Mesendoderm (in vitro differentiated cells): ENCODE measurements around the gene TSPYL1.

ENCODE experiments used
- DNase-seq: peaks from one replicate; pipeline ENCODE4 v3.0.0; 2013
- H2AK5ac ChIP-seq: 2 replicates; pipeline ENCODE4 v1.6.1; 2013; ENCODE audit warnings: low read length, inconsistent platforms
- H2BK120ac ChIP-seq: 2 replicates; pipeline ENCODE4 v1.6.1; 2013; ENCODE audit warnings: low read depth, mild to moderate bottlenecking, low read length, moderate library complexity, mixed read lengths
- H2BK15ac ChIP-seq: replicated peaks from 2 replicates; pipeline ENCODE4 v1.6.1; 2013; ENCODE audit warnings: low read depth, mild to moderate bottlenecking, moderate library complexity
- H2BK5ac ChIP-seq: 2 replicates; pipeline ENCODE4 v1.6.1; 2013; ENCODE audit warnings: low read length, inconsistent platforms
- H3K18ac ChIP-seq: 2 replicates; pipeline ENCODE4 v1.6.1; 2013; ENCODE audit warnings: mild to moderate bottlenecking, low read length, mixed read lengths
- H3K23ac ChIP-seq: one replicate; pipeline ENCODE4 v1.6.1; 2013; ENCODE audit warnings: low read length
- H3K27ac ChIP-seq: 2 replicates; pipeline ENCODE4 v1.5.1; 2013; ENCODE audit warnings: low read depth, mild to moderate bottlenecking, inconsistent platforms, low read length, moderate library complexity
- H3K27me3 ChIP-seq: 2 replicates; pipeline ENCODE4 v1.6.1; 2013; ENCODE audit warnings: low read length, control low read depth, mild to moderate bottlenecking, inconsistent platforms; ENCODE audit not compliant: insufficient read depth, poor library complexity
- H3K36me3 ChIP-seq: 2 replicates; pipeline ENCODE4 v1.6.1; 2013; ENCODE audit warnings: low read length, inconsistent platforms; ENCODE audit not compliant: control insufficient read depth, insufficient read depth
- H3K4ac ChIP-seq: one replicate; pipeline ENCODE4 v1.6.1; 2013; ENCODE audit warnings: low read depth, mild to moderate bottlenecking, low read length, moderate library complexity
- H3K4me1 ChIP-seq: 2 replicates; pipeline ENCODE4 v1.6.1; 2013; ENCODE audit warnings: low read depth, low read length, inconsistent platforms; ENCODE audit not compliant: control insufficient read depth
- H3K4me2 ChIP-seq: 2 replicates; pipeline ENCODE4 v1.6.1; 2013; ENCODE audit warnings: low read length
- H3K4me3 ChIP-seq: 2 replicates; pipeline ENCODE4 v1.5.1; 2013; ENCODE audit warnings: mild to moderate bottlenecking, low read length
- H3K56ac ChIP-seq: one replicate; pipeline ENCODE4 v1.6.1; 2013; ENCODE audit warnings: low read length
- H3K79me1 ChIP-seq: 2 replicates; pipeline ENCODE4 v1.6.1; 2013; ENCODE audit warnings: low read length, inconsistent platforms
- H3K79me2 ChIP-seq: 2 replicates; pipeline ENCODE4 v1.6.1; 2013; ENCODE audit warnings: mild to moderate bottlenecking, low read length; ENCODE audit not compliant: control insufficient read depth, insufficient read depth
- H3K9ac ChIP-seq: 2 replicates; pipeline ENCODE4 v1.6.1; 2013; ENCODE audit warnings: low read length, inconsistent platforms
- H4K5ac ChIP-seq: one replicate; pipeline ENCODE4 v1.6.1; 2013; ENCODE audit warnings: low read length
- H4K8ac ChIP-seq: one replicate; pipeline ENCODE4 v1.6.1; 2013; ENCODE audit warnings: low read depth, mild to moderate bottlenecking, control low read depth, low read length, moderate library complexity
- WGBS: extraction: QIAGEN DNeasy Blood & Tissue Kit; methylation state at CpG from one replicate; pipeline ENCODE4 v1.1.7; 2013; ENCODE audit warnings: low lambda C conversion rate, missing lambda C conversion rate; ENCODE audit not compliant: insufficient coverage; ENCODE audit errors: extremely low coverage; 5-methylcytosine and 5-hydroxymethylcytosine counted together

The TSPYL1 gene

DNA sequence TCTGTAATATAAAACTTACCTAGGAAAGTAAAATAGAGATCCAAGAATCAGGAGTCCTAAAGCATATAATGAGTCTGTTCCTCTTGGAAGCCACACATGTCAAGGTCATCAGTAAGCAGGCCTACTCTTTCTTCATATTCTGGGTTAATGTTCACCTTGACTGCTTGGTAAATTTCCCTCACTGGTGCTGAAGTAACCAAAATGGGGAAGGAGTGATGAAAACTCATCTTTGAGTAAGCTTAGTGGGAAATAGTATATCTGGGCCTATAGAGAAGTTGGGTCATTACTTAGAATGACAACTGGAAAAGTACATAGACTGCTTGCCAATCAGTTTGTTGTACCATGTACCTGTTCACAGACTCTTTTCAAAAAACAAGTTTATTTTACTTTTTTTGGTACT, 32.4 kb downstream of the TSPYL1 start:
- no peak overlapping the region for H4K8ac ChIP-seq
- H4K5ac ChIP-seq, result no peak overlapping the region
- H3K4me1 ChIP-seq, result peaks cover 8% of the 10 kb centered on the region
- H3K36me3 ChIP-seq, result no peaks in the 10 kb centered on the region
- DNase-seq, result no peak
- H3K79me1 ChIP-seq, result peaks cover 6% of the 10 kb centered on the region
- no peak overlapping the region for H3K18ac ChIP-seq
- H3K27me3 ChIP-seq, result no peaks in the 10 kb centered on the region
- H3K4ac ChIP-seq, result no peak overlapping the region
- no peak overlapping the region for H3K56ac ChIP-seq
- no peak overlapping the region for H2BK120ac ChIP-seq
- H3K9ac ChIP-seq, result no peak overlapping the region
- H3K79me2 ChIP-seq, result peaks cover 8% of the 10 kb centered on the region
- H2BK15ac ChIP-seq, result no peak overlapping the region
- no peak overlapping the region for H3K4me2 ChIP-seq
- no peak overlapping the region for H3K23ac ChIP-seq
- H3K4me3 ChIP-seq, result no peak overlapping the region
- no peak overlapping the region for H2AK5ac ChIP-seq
- H3K27ac ChIP-seq, result no peak overlapping the region
- no peak overlapping the region for H2BK5ac ChIP-seq

DNA sequence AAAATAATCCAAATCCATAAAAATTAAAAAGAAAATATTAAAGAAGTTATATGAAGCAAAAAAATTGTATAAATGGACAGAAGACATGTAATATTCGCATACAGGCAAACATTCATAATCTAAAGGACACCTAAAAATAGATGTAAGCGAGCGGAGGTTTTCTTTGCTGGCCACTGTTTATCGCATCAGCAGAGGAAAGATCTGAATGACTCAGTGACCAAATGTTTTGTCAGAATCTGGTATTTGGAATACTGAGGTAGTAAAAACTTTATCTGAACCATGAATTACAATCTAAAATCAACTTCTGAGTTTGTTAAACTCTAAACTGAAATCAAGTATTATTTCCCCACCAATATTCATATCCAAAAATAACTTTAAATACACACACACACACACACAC, 33.6 kb downstream of the TSPYL1 start:
- no peak overlapping the region for H3K23ac ChIP-seq
- no peak overlapping the region for H3K4ac ChIP-seq
- no peak overlapping the region for H3K4me3 ChIP-seq
- H3K79me1 ChIP-seq, result peaks cover 6% of the 10 kb centered on the region
- no CpG with 5 or more reads among the region's 4 CpGs for WGBS
- no peak overlapping the region for H2BK120ac ChIP-seq
- DNase-seq, result no peak
- no peak overlapping the region for H2AK5ac ChIP-seq
- no peak overlapping the region for H3K9ac ChIP-seq
- H3K56ac ChIP-seq, result no peak overlapping the region
- peaks cover 7% of the 10 kb centered on the region for H3K79me2 ChIP-seq
- H3K4me1 ChIP-seq, result peaks cover 5% of the 10 kb centered on the region
- no peak overlapping the region for H3K18ac ChIP-seq
- H2BK15ac ChIP-seq, result no peak overlapping the region
- H4K5ac ChIP-seq, result no peak overlapping the region
- no peak overlapping the region for H4K8ac ChIP-seq
- H3K36me3 ChIP-seq, result no peaks in the 10 kb centered on the region
- H3K4me2 ChIP-seq, result no peak overlapping the region
- no peak overlapping the region for H3K27ac ChIP-seq
- H3K27me3 ChIP-seq, result no peaks in the 10 kb centered on the region
- H2BK5ac ChIP-seq, result no peak overlapping the region

DNA sequence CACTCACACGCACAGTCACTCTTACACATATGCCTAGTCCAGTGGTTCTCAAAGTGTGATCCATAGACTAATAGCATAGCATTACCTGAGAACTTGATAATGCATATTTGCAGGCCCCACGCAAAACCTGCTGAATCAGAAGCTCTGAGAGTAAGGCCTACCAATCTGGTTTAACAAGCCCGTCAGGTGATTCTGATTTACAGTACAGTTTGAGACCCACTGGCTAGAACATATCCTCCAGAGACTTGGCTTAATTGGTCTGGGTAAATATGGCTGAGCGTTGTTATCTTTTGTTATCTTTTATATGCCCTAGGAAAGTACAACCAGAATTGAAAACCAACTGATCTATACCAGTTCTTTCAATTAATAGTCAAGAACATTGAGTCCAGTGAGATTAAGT, 35.4 kb downstream of the TSPYL1 start:
- H3K9ac ChIP-seq, result no peak overlapping the region
- DNase-seq, result no peak
- H3K18ac ChIP-seq, result no peak overlapping the region
- no peak overlapping the region for H3K23ac ChIP-seq
- no peaks in the 10 kb centered on the region for H3K36me3 ChIP-seq
- H3K27ac ChIP-seq, result no peak overlapping the region
- H3K4me1 ChIP-seq, result no peaks in the 10 kb centered on the region
- H2AK5ac ChIP-seq, result no peak overlapping the region
- H4K5ac ChIP-seq, result no peak overlapping the region
- no peak overlapping the region for H4K8ac ChIP-seq
- no peak overlapping the region for H2BK15ac ChIP-seq
- no CpG with 5 or more reads among the region's 4 CpGs for WGBS
- no peak overlapping the region for H3K56ac ChIP-seq
- no peak overlapping the region for H3K4me3 ChIP-seq
- H3K4ac ChIP-seq, result no peak overlapping the region
- no peak overlapping the region for H3K4me2 ChIP-seq
- no peaks in the 10 kb centered on the region for H3K27me3 ChIP-seq
- no peak overlapping the region for H2BK120ac ChIP-seq
- no peak overlapping the region for H2BK5ac ChIP-seq
- no peaks in the 10 kb centered on the region for H3K79me2 ChIP-seq
- no peaks in the 10 kb centered on the region for H3K79me1 ChIP-seq

DNA sequence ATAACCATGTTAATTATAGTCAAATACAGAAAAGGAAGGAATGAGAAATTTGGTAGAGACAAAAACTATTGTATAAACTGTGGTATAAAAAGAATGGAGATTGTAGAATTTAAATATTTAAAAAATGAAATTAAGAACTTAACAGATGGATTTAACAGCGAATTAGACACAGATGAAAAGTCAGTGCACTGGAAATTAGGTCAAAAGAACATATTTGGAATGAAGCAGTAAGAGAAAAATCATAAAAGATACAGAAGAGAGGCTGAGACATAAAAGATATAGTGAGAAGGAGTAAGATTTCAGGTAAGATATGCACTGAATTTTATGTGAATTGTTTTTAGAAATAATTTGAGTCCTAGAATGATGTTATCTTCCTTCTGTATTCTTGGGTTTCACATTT, 39.9 kb downstream of the TSPYL1 start:
- Histone ChIP-seq H2BK5ac (no peak overlapping the region), H3K4me1 (no peaks in the 10 kb centered on the region), H3K23ac (no peak overlapping the region), H3K4me2 (no peak overlapping the region), H3K36me3 (no peaks in the 10 kb centered on the region), H4K5ac (no peak overlapping the region), H2AK5ac (no peak overlapping the region), H3K4ac (no peak overlapping the region), H3K27me3 (no peaks in the 10 kb centered on the region), H3K79me2 (no peaks in the 10 kb centered on the region), H3K9ac (no peak overlapping the region), H3K56ac (no peak overlapping the region), H3K18ac (no peak overlapping the region), H3K27ac (no peak overlapping the region), H2BK120ac (no peak overlapping the region), H3K4me3 (no peak overlapping the region), H3K79me1 (no peaks in the 10 kb centered on the region), H2BK15ac (no peak overlapping the region), H4K8ac (no peak overlapping the region)
- 100% methylated on average over 1 of the region's 1 CpG for WGBS
- DNase-seq, result no peak

DNA sequence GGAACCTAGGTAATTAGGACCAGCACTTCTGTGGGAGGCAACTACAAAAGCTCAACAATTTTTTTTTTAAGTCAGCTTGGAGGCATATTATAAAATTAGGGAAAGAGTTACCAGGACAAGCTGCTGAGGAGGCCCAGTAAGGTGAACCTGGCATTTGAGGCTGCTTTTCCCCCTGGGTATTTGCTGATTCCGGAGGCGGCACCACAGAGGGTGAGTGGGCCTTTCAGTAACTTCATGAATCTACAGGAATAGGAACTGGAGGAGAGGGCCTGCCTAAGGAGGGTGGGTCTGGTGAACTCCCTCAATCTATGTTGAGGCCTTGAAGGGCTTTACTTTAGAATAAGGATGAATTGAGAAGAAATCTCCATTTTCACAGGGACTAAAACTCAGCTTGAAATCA, 40.5 kb downstream of the TSPYL1 start:
- H3K18ac ChIP-seq, result no peak overlapping the region
- H4K8ac ChIP-seq, result no peak overlapping the region
- no peaks in the 10 kb centered on the region for H3K36me3 ChIP-seq
- H4K5ac ChIP-seq, result no peak overlapping the region
- H3K4ac ChIP-seq, result no peak overlapping the region
- H2BK15ac ChIP-seq, result no peak overlapping the region
- no peak overlapping the region for H2AK5ac ChIP-seq
- no peak overlapping the region for H2BK120ac ChIP-seq
- no peaks in the 10 kb centered on the region for H3K4me1 ChIP-seq
- no peaks in the 10 kb centered on the region for H3K79me1 ChIP-seq
- no peaks in the 10 kb centered on the region for H3K27me3 ChIP-seq
- DNase-seq, result no peak
- WGBS, result no CpG with 5 or more reads among the region's 2 CpGs
- H3K23ac ChIP-seq, result no peak overlapping the region
- H3K79me2 ChIP-seq, result no peaks in the 10 kb centered on the region
- no peak overlapping the region for H3K4me3 ChIP-seq
- H3K9ac ChIP-seq, result no peak overlapping the region
- H3K4me2 ChIP-seq, result no peak overlapping the region
- H2BK5ac ChIP-seq, result no peak overlapping the region
- no peak overlapping the region for H3K27ac ChIP-seq
- H3K56ac ChIP-seq, result no peak overlapping the region

DNA sequence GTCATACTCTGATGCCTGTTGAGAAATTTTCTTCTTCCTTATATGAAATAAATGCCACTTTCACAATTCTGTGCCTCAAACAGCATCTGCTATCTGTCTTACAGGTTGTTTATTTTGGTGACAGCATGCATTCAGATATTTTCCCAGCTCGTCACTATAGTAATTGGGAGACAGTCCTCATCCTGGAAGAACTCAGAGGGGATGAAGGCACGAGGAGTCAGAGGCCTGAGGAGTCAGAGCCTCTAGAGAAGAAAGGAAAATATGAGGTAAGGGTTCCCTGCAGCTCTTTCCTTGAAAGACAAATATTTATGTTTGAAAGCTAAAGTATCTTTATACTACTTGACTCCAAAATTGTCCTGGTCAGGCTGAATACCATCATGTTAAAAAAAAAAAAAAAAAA, 41.6 kb downstream of the TSPYL1 start:
- no peak overlapping the region for H2AK5ac ChIP-seq
- H2BK5ac ChIP-seq, result no peak overlapping the region
- no CpG with 5 or more reads among the region's 2 CpGs for WGBS
- H3K23ac ChIP-seq, result no peak overlapping the region
- DNase-seq, result no peak
- H3K18ac ChIP-seq, result no peak overlapping the region
- H3K27me3 ChIP-seq, result no peaks in the 10 kb centered on the region
- no peaks in the 10 kb centered on the region for H3K79me1 ChIP-seq
- H3K79me2 ChIP-seq, result no peaks in the 10 kb centered on the region
- H3K56ac ChIP-seq, result no peak overlapping the region
- H2BK120ac ChIP-seq, result no peak overlapping the region
- H3K4me3 ChIP-seq, result no peak overlapping the region
- H3K4me1 ChIP-seq, result no peaks in the 10 kb centered on the region
- no peak overlapping the region for H4K5ac ChIP-seq
- no peak overlapping the region for H3K4ac ChIP-seq
- no peak overlapping the region for H2BK15ac ChIP-seq
- no peak overlapping the region for H3K9ac ChIP-seq
- H3K27ac ChIP-seq, result no peak overlapping the region
- no peak overlapping the region for H3K4me2 ChIP-seq
- no peak overlapping the region for H4K8ac ChIP-seq
- no peaks in the 10 kb centered on the region for H3K36me3 ChIP-seq
